HCT116 (cell line): Measurements from ENCODE around the gene RNU5D-1.

ENCODE experiments used
- EGR1 ChIP-seq: IDR thresholded peaks from 2 replicates; pipeline ENCODE4 v1.6.1; 2012; ENCODE audit warnings: low read depth
- EZH2 ChIP-seq: fragments of 200-600 bp; sonication (generic); IDR thresholded peaks from 2 replicates; pipeline ENCODE4 v1.6.1; 2017; ENCODE audit warnings: antibody characterized with exemption, mixed run types
- JUND ChIP-seq: IDR thresholded peaks from 2 replicates; pipeline ENCODE4 v1.6.1; 2012
- POLR2A ChIP-seq: IDR thresholded peaks from 2 replicates; pipeline ENCODE4 v1.7.0; 2011; ENCODE audit warnings: borderline replicate concordance; ENCODE audit not compliant: insufficient read depth, insufficient read length; ENCODE audit errors: extremely low read depth
- TF ChIP-seq, protein P1 (sequence below), 3 experiments: fragments of 200-600 bp in 1 of 3; sonication (generic) in 1 of 3; IDR thresholded peaks in 2 of 3; conservative IDR thresholded peaks in 1 of 3; 2 replicates each; pipeline ENCODE4 v1.5.1; 2012 to 2017; ENCODE audit warnings: low read depth in 2 of 3, low read length in 2 of 3, antibody characterized with exemption in 1 of 3, borderline replicate concordance in 1 of 3, control low read depth in 1 of 3, mild to moderate bottlenecking in 1 of 3, mixed read lengths in 1 of 3, mixed run types in 1 of 3, moderate library complexity in 1 of 3; ENCODE audit not compliant: insufficient read depth in 1 of 3

DNA sequence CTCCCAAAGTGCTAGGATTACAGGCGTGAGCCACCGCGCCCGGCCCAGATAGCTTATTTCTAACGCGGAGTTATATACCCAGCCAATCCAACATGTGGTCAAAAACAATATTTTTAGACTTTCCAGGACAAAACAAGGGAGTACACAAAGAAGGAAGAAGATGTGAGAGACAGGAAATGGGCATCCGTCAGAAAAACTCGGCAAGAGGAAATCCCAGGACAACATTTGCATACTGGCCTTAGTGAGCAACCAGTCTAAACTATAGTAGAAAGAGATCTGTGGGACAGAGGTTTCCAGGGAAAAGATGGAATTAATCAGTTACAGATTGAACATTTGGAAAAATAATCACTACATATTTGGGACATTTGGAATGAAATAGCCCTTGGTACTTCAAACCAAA lies 45.1 kb downstream of the RNU5D-1 start:
- TF ChIP-seq, protein P1, sequence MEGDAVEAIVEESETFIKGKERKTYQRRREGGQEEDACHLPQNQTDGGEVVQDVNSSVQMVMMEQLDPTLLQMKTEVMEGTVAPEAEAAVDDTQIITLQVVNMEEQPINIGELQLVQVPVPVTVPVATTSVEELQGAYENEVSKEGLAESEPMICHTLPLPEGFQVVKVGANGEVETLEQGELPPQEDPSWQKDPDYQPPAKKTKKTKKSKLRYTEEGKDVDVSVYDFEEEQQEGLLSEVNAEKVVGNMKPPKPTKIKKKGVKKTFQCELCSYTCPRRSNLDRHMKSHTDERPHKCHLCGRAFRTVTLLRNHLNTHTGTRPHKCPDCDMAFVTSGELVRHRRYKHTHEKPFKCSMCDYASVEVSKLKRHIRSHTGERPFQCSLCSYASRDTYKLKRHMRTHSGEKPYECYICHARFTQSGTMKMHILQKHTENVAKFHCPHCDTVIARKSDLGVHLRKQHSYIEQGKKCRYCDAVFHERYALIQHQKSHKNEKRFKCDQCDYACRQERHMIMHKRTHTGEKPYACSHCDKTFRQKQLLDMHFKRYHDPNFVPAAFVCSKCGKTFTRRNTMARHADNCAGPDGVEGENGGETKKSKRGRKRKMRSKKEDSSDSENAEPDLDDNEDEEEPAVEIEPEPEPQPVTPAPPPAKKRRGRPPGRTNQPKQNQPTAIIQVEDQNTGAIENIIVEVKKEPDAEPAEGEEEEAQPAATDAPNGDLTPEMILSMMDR (IDR thresholded peaks at IDR 0.05 in 2 of 3, conservative IDR thresholded peaks at IDR 0.05 in 1 of 3; ENCODE audit: borderline replicate concordance in 1 of 3, insufficient read depth in 1 of 3, low read depth in 2 of 3, low read length in 2 of 3): no peak
- TF ChIP-seq EZH2 (no peak), EGR1 (no peak), JUND (no peak), POLR2A (no peak)
